Measurements from ENCODE around the gene CRTAP. TPM values are rescaled to one million over a fixed set of nuclear protein-coding genes. Genes with fewer than 3 reads are reported as not detected.

The CRTAP gene
- total and polyA plus RNA-seq, 2 of the 13 experiments (the other 11 are each of a cell fraction or from before 2014, with no cell fraction given): 54.2 to 119 TPM

DNA sequence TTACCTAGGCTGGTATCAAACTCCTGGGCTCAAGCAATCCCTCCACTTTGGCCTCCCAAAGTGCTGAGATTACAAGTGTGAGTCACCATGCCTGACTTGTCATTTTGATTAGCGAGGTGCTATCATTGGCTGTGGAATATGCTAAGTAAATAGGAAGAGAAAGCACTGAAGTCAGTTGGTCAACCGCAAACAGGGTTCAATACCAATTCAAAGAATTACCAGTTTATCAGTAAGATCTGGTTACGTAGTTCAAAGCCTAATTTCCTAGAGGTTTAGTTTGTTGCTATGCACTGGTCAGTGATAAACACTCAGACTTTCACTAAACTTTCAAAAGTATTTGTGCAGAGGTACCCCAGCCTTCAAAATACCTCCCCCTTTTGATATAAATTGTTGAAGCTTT lies 46.3 kb upstream of the CRTAP start (continued):
- TF ChIP-seq MAF1 (CRISPR knock-in tag; IDR thresholded peaks at IDR 0.05; ENCODE audit: borderline replicate concordance) (no peak), TBX3 (IDR thresholded peaks at IDR 0.05; ENCODE audit: borderline replicate concordance) (peak; percentile 15; the same call in 1 of the 2 replicates), SMAD3 (CRISPR knock-in tag; IDR thresholded peaks at IDR 0.05) (no peak), MBNL3 (CRISPR knock-in tag; conservative IDR thresholded peaks at IDR 0.05) (no peak), CEBPG (CRISPR knock-in tag; IDR thresholded peaks at IDR 0.05) (no peak), GTF2F1 (IDR thresholded peaks at IDR 0.05; ENCODE audit: low read length) (no peak), TIGD3 (CRISPR knock-in tag; IDR thresholded peaks at IDR 0.05; ENCODE audit: borderline replicate concordance) (no peak), ZNF431 (CRISPR knock-in tag; IDR thresholded peaks at IDR 0.05; ENCODE audit: borderline replicate concordance, low read depth) (no peak), ETV5 (CRISPR knock-in tag; IDR thresholded peaks at IDR 0.05; ENCODE audit: borderline replicate concordance) (no peak), CREB1 (IDR thresholded peaks at IDR 0.05) (no peak), CREB1 (CRISPR knock-in tag; IDR thresholded peaks at IDR 0.05) (0 out of 2 replicates have a peak, but pooled peaks have one; percentile 21), BCL6 (CRISPR knock-in tag; IDR thresholded peaks at IDR 0.05) (peak; percentile 85), MIER3 (CRISPR knock-in tag; IDR thresholded peaks at IDR 0.05; ENCODE audit: borderline replicate concordance) (no peak), SRSF4 (IDR thresholded peaks at IDR 0.05; ENCODE audit: low read depth, low read length, poor library complexity, severe bottlenecking) (no peak), MIER2 (CRISPR knock-in tag; IDR thresholded peaks at IDR 0.05) (no peak), ERF (CRISPR knock-in tag; IDR thresholded peaks at IDR 0.05) (no peak), ZNF572 (CRISPR knock-in tag; IDR thresholded peaks at IDR 0.05) (no peak), HOXA7 (CRISPR knock-in tag; IDR thresholded peaks at IDR 0.05) (no peak), GATA4 (IDR thresholded peaks at IDR 0.05; ENCODE audit: borderline replicate concordance, low read depth) (no peak), ZNF207 (IDR thresholded peaks at IDR 0.05; ENCODE audit: borderline replicate concordance) (no peak), ZNF350 (CRISPR knock-in tag; IDR thresholded peaks at IDR 0.05; ENCODE audit: borderline replicate concordance, low read depth) (no peak), FOXA1 (IDR thresholded peaks at IDR 0.05) (no peak), FOXA1 (CRISPR knock-in tag; IDR thresholded peaks at IDR 0.05) (peak; percentile 38), RARA (CRISPR knock-in tag; IDR thresholded peaks at IDR 0.05) (peak; percentile 69), EZH2 (conservative IDR thresholded peaks at IDR 0.05; ENCODE audit: low read depth, low read length) (no peak), ARID3A (IDR thresholded peaks at IDR 0.05; ENCODE audit: low read depth, low read length) (peak; percentile 8; the same call in 1 of the 2 replicates)
- TF ChIP-seq, protein P1, sequence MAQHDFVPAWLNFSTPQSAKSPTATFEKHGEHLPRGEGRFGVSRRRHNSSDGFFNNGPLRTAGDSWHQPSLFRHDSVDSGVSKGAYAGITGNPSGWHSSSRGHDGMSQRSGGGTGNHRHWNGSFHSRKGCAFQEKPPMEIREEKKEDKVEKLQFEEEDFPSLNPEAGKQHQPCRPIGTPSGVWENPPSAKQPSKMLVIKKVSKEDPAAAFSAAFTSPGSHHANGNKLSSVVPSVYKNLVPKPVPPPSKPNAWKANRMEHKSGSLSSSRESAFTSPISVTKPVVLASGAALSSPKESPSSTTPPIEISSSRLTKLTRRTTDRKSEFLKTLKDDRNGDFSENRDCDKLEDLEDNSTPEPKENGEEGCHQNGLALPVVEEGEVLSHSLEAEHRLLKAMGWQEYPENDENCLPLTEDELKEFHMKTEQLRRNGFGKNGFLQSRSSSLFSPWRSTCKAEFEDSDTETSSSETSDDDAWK (CRISPR knock-in tag; IDR thresholded peaks at IDR 0.05): no peak
- TF ChIP-seq, protein P2, sequence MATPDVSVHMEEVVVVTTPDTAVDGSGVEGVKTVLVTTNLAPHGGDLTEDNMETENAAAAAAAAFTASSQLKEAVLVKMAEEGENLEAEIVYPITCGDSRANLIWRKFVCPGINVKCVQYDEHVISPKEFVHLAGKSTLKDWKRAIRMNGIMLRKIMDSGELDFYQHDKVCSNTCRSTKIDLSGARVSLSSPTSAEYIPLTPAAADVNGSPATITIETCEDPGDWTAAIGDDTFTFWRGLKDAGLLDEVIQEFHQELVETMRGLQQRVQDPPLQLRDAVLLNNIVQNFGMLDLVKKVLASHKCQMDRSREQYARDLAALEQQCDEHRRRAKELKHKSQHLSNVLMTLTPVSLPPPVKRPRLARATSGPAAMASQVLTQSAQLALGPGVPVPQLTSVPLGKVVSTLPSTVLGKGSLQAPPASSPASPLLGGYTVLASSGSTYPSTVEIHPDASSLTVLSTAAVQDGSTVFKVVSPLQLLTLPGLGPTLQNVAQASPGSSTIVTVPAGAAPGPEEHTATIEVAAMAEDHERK (CRISPR knock-in tag; IDR thresholded peaks at IDR 0.05; ENCODE audit: low read depth): no peak

All from HepG2 (cell line).